Type B pancreatic cell (in vitro differentiated cells): ENCODE measurements around the gene PSMB7. TPM values are rescaled to one million over a fixed set of nuclear protein-coding genes. Genes with fewer than 3 reads are reported as not detected.

Experiments used
- DNase-seq: peaks from one replicate; pipeline ENCODE4 v3.0.0; 2021; ENCODE audit warnings: mixed read lengths; ENCODE audit not compliant: unreplicated experiment; ENCODE audit errors: extremely low spot score
- H3K27ac Mint-ChIP-seq: 2 replicates; pipeline ENCODE4 v1.8.0; 2021; ENCODE audit warnings: mild to moderate bottlenecking, mixed read lengths
- H3K27me3 Mint-ChIP-seq: 2 replicates; pipeline ENCODE4 v1.8.0; 2021; ENCODE audit warnings: mixed read lengths
- H3K36me3 Mint-ChIP-seq: 2 replicates; pipeline ENCODE4 v1.8.0; 2021; ENCODE audit warnings: mixed read lengths
- H3K4me1 Mint-ChIP-seq: one replicate; pipeline ENCODE4 v1.8.0; 2021; ENCODE audit warnings: mixed read lengths; ENCODE audit not compliant: unreplicated experiment
- H3K4me3 Mint-ChIP-seq: 2 replicates; pipeline ENCODE4 v1.8.0; 2021; ENCODE audit warnings: mild to moderate bottlenecking, mixed read lengths
- H3K9me3 Mint-ChIP-seq: 2 replicates; pipeline ENCODE4 v1.8.0; 2021; ENCODE audit warnings: mixed read lengths
- total RNA-seq: library from RNA; stranded (reverse); gene quantifications from 2 replicates; pipeline ENCODE4 v1.2.1, GENCODE V29; 2021; ENCODE audit warnings: low replicate concordance
- TF ChIP-seq, protein P1 (sequence below): fragments of 200-600 bp; sonication (generic); conservative IDR thresholded peaks from 2 replicates; pipeline ENCODE4 v1.5.0; 2021; ENCODE audit warnings: antibody characterized with exemption, mild to moderate bottlenecking

PSMB7 gene
- total RNA-seq, 1 donor from 2014 or later, result 168 TPM

DNA sequence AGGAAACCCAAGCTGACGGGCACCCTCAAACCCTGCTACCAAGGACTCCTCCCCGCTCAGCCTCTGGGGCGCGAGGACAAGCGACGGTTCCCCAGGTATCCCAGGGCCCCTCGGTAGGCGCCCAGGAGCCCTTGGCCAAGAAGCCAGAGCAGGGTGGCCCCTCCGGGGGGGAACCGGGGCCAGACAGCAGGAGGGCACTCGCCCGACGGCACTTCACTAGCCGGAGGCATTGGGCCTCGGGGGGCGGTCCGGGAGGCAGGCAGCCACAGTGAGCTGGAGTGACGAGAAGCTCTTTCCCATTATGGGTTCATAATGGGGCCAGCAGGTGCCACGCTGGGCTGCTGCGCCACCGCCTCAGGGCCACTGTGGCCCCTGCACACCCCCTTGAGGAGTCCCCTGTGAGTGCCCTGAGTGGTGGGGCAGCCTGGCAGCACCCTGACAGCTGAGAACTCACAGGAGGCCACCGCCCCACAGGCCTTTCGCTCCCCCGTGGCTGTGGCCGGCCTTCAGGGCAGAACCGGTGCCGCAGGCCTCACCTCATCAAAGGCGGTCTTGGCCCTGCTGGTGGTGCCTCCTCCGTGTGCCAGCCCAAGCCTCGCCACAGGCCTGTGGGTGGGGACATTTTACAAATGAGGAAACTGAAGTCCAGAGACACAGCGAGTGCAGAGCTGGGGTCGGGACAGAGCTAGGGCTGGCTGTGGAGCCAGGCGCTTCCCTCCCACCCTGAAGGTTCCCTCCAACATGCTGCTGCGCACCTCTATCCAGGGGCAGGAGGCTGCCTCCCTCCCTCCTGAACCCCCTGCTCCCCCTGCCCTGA lies 68.7 kb downstream of the PSMB7 start:
- no peaks in the 10 kb centered on the region for H3K4me1 Mint-ChIP-seq

DNA sequence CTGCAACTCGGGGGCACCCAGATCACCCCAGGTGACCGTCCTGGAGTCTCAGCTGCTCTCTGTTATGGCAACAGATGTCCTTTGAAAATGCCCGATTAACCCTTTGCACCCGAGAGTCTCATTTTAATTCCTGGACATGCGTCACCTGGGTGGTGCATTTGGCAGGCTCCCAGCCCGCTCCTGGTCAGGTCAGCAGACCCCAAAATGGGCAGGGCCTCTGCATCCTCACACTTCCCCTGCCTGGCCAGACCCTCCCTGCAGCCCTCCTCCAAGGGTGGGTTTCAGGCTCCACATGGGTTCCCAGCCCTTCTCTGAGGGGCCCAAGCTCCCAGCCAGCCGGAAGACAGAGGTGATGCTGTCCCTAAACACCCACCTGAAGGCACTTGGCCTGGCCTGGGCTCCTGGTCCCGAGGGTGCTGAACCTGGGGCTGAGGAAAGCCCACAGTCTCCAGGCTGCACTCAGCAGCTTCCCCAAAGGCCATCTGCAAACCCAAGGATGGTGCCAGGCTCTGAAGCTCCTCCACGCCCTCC lies 69.4 kb downstream of the PSMB7 start:
- H3K4me3 Mint-ChIP-seq, result no peak overlapping the region
- H3K27me3 Mint-ChIP-seq, result no peaks in the 10 kb centered on the region
- no peak overlapping the region for H3K27ac Mint-ChIP-seq
- TF ChIP-seq, protein P1, sequence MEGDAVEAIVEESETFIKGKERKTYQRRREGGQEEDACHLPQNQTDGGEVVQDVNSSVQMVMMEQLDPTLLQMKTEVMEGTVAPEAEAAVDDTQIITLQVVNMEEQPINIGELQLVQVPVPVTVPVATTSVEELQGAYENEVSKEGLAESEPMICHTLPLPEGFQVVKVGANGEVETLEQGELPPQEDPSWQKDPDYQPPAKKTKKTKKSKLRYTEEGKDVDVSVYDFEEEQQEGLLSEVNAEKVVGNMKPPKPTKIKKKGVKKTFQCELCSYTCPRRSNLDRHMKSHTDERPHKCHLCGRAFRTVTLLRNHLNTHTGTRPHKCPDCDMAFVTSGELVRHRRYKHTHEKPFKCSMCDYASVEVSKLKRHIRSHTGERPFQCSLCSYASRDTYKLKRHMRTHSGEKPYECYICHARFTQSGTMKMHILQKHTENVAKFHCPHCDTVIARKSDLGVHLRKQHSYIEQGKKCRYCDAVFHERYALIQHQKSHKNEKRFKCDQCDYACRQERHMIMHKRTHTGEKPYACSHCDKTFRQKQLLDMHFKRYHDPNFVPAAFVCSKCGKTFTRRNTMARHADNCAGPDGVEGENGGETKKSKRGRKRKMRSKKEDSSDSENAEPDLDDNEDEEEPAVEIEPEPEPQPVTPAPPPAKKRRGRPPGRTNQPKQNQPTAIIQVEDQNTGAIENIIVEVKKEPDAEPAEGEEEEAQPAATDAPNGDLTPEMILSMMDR, result no peak
- DNase-seq, result no peak
- no peaks in the 10 kb centered on the region for H3K4me1 Mint-ChIP-seq
- no peaks in the 10 kb centered on the region for H3K9me3 Mint-ChIP-seq
- H3K36me3 Mint-ChIP-seq, result no peaks in the 10 kb centered on the region

More for the DNA sequence above, 68.7 kb downstream of the PSMB7 start:
- no peak for DNase-seq
- Mint-ChIP-seq H3K4me3 (no peak overlapping the region), H3K27ac (no peak overlapping the region), H3K36me3 (no peaks in the 10 kb centered on the region), H3K27me3 (no peaks in the 10 kb centered on the region), H3K9me3 (no peaks in the 10 kb centered on the region)
- TF ChIP-seq, protein P1, result no peak

DNA sequence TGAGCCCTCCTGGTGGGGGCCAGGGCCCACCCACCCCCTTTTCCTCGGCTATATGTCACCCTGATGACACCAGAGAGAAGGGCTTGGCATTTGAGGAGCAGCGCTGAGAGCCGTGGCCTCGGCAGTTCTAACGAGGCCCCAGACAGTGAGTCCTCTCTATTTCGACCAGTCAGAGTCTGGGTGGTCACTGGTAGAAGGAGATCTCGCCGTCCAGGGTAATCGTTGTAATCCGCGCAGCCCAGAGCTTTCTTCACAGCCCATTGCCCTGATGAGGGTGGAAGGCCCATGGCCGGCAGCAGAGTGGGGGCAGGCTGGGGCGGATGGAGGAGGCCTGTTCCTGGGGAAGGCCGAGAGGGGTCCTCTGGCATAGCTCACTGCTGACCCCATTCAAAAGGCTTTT lies 70.2 kb downstream of the PSMB7 start:
- H3K4me3 Mint-ChIP-seq, result no peak overlapping the region
- DNase-seq, result no peak
- TF ChIP-seq, protein P1, result no peak
- H3K9me3 Mint-ChIP-seq, result no peaks in the 10 kb centered on the region
- no peaks in the 10 kb centered on the region for H3K27me3 Mint-ChIP-seq
- H3K4me1 Mint-ChIP-seq, result no peaks in the 10 kb centered on the region
- no peaks in the 10 kb centered on the region for H3K36me3 Mint-ChIP-seq
- no peak overlapping the region for H3K27ac Mint-ChIP-seq

DNA sequence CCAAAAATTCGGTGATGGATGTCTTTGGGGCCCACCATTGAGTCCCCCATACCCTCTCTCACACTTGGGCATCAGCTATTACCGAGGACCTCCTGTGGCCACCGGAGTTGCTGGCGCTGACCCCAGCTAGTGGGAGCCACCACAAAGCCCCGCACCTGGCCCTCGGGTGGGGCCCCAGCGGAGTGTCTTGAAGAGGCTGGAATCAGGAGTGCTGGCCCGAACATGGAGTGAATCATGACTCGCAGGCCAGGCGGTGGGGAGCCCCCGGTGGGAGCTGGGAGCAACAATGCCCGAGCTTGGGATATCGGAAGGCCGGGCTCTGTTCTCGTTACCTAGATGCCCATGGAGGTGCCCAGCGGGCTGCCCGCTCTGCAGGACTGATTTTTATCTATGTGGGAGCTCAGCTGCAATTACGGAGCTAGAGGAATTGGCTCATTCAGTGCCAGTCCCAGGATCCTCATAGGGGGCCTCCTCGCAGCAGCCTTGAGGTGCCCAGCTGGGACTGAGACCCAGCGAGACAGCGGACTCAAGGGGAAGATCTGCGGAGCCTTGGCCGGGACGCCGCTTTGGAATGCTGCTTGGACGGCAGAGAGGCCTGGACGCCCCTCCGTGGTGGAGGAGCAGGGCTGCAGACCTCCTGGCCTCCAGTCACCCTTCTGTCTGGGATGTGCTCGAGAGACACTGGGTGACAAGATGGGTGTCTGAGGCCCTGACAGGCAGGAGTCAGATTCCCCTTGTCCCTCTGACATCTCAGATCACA lies 70.8 kb downstream of the PSMB7 start:
- Mint-ChIP-seq H3K9me3 (no peaks in the 10 kb centered on the region), H3K27ac (no peak overlapping the region), H3K4me3 (no peak overlapping the region), H3K27me3 (no peaks in the 10 kb centered on the region), H3K36me3 (no peaks in the 10 kb centered on the region), H3K4me1 (no peaks in the 10 kb centered on the region)
- TF ChIP-seq, protein P1, result no peak
- DNase-seq, result no peak

DNA sequence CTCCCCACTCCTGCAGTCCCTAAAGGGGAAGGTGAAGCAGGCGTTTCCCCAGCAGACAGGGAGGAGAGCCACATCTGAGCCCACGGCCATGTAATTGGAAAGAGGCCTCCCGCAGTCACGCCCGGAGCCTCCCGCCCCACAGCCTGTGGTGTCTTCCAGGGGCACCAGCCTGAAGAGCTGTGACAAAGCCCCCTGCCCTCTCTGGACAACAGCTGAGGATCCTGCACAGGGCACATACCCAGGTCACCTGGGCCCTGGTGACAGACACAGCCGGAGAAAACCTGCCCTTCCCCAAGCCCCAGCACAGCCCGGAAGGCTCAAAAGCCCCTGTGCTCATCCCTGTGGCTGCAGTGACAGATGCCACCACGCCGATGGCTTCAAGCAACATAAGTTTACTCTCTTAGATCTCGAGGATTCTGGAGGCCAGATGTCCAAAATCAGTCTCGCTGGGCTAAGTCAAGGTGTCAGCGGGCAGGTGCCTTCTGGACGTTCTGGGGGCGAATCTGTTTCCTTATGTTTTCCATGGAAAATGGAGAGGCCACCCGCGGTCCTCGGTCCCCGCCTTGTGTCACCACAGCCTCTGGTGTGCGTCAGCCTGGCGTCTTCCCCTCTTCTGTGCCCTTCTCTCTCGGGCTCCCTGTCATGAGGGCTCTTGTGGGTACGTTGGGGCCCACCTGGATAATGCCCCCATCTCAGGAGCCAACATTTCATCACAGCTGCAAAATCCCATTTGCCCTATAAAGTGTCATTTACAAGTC lies 71.5 kb downstream of the PSMB7 start:
- Mint-ChIP-seq H3K27me3 (no peaks in the 10 kb centered on the region), H3K4me1 (no peaks in the 10 kb centered on the region), H3K27ac (no peak overlapping the region), H3K4me3 (no peak overlapping the region), H3K9me3 (no peaks in the 10 kb centered on the region), H3K36me3 (no peaks in the 10 kb centered on the region)
- TF ChIP-seq, protein P1, result no peak
- DNase-seq, result no peak
